Stimulated activated CD4-positive, alpha-beta T cell treated with anti-CD3 and anti-CD28 coated beads, Interleukin-2, amount 100 ng/mL, for 24 hours (primary cell): Measurements from ENCODE around the gene JOSD2.

ENCODE experiments used
- DNase-seq, 2 donors: peaks; one replicate each; pipeline ENCODE4 v3.0.0-alpha.2; 2020

JOSD2 gene, protein sequence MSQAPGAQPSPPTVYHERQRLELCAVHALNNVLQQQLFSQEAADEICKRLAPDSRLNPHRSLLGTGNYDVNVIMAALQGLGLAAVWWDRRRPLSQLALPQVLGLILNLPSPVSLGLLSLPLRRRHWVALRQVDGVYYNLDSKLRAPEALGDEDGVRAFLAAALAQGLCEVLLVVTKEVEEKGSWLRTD

DNA sequence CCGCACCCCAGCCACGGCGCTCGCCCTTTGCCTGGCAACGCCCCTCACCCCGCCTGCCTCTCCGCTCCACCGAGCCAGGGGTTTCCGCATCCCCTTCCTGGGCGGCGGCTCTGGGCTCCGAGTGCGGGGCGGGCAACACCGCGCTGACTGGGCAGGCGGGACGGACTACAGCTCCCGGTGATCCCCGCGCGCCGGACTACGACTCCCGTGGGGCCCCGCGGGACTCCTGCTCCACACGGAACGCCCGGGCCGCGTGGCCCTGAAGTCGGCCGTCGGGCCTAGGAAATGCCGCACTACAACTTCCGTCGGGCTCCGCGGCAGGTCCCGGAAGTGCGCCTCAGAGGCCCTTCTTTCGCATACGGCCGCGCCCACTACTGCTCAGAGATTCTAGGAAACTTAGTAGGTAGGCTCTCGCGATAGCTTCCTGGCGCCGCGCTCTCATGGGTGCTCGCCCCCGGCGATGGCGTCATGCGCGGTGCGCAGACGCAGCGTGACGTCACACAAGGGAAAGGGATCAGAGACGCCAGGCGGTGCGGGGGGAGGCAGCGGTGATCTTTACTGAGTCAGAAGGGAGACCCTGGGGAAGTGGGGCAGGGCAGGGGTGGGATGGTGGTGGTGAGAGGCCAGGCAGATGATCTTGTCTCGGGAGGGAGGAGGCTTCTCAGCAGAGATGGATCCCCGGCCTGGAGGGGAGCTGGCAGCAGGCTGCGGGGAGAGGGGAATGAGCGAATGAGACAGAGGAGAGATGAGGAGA, at the start of gene JOSD2:
JOSD2 (minus strand) TSS at position 123 of the 754 bp plus-strand sequence. CDS start 760 bp downstream, outside the sequence.
- peak; percentile 95 to 96 for DNase-seq

DNA sequence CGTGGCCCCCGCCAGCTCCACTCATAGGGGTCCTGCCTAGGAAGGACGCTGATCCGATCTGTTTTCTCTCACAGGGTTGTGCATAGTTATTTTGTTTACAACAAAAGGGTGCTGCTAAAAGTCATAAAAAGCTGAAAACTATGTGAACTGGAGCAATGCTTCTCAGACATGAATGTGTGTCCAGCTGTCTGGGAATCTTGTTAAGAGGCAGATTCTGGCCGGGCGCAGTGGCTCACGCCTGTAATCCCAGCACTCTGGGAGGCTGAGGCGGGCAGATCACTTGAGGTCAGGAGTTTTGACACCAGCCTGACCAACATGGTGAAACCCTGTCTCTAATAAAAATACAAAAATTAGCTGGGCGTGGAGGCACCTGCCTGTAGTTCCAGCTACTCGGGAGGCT, 48.6 kb upstream of the JOSD2 start:
- no peak for DNase-seq

DNA sequence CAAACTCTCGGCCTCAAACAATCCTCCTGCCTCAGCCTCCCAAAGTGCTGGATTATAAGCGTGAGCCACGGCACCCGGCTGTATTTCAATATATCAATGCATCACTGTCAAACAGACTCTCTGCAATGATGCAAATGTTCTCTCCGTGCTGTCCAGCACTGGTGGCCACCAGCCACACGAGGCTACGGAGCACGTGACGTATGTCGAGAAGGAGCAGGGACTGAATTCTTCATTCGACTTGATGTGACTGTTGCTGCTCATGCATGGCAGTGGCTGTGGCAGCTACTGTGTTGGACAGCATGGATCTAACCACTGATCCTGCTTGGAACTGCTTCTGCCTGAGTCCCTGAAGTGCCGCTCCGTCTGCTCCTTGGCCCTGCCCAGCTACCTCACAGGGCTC, 47.5 kb upstream of the JOSD2 start:
- DNase-seq = no peak

DNA sequence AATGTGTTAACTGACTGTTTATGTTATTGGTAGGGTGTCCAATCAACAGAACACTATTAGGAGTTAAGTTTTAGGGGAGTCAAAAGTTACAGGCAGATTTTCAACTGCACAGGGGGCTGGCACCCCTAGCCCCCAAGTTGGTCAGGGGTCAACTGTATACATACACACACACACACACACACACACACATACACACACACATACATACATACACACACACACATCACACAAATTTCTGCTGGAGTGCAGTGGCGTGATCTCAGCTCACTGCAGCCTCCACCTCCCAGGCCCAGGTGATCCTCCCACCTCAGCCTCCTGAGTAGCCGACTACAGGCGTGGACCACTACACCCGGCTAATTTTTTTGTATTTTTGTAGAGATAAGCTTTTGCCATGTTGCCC, 47.0 kb upstream of the JOSD2 start:
- no peak for DNase-seq

DNA sequence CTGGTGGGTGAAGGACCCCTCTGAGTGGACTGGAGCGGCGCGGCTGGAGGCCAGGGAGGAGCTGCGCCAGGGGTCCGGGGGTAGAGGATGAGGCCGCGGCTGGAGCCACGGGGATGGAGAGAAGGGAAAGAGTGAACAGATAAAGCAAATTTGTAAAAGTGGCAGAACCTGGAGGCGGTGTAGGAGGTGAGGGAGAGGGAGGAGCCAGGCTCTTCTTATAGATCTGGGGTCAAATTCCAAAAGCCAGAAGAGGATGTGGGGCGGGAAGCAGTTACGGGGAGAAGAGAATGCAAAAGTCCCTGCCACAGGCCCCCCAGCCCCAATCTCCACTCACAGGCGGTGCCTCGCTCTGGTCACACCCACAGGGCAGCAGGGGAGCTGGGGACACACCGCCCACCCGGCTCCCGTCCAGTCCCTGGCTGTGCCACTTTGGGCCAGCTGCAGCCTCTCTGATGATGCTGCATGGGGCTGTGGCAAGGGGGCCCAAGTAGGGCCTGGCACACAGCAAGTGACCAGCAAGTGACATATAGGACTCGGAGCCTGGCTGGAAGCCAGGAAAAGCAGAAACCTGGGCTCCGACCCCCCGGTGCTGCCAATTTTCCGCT, 46.1 kb upstream of the JOSD2 start:
- no peak for DNase-seq

DNA sequence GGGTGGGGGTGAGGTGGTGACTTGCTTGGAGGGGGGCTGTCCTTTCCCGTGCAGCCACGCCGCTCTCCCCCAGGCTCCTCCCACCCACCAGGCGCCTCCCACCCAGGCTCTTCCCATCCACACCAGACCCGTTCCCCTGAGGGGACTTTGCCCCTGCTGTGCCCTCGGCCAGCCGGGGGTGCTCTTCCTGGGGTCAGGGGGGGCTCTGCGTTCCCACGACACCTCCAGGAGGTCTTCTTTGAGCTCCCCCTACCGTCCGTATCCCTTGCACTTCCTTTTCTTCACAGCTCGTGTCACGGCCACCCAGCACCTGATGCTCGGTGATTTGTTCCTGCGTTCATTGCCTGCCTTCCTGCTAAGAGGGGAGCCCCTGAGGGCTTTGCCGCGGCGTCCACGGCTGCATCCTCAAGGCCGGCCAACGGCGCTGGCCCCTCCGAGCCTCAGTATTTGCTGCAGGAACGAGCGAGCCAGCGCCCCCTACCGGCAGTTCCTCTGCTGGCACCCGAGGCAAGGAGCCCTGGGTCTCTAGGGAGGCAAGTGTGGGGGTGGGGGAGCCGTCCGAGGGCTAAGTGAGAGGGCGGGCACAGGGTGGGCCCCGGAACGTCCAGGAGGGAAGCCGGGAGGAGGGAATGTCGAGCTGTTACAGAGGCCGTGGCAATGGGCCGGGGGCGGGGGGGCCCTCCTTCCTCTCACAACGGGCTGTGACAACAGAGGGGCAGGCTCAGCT, 45.5 kb upstream of the JOSD2 start:
- DNase-seq = peak; percentile 83 to 90

DNA sequence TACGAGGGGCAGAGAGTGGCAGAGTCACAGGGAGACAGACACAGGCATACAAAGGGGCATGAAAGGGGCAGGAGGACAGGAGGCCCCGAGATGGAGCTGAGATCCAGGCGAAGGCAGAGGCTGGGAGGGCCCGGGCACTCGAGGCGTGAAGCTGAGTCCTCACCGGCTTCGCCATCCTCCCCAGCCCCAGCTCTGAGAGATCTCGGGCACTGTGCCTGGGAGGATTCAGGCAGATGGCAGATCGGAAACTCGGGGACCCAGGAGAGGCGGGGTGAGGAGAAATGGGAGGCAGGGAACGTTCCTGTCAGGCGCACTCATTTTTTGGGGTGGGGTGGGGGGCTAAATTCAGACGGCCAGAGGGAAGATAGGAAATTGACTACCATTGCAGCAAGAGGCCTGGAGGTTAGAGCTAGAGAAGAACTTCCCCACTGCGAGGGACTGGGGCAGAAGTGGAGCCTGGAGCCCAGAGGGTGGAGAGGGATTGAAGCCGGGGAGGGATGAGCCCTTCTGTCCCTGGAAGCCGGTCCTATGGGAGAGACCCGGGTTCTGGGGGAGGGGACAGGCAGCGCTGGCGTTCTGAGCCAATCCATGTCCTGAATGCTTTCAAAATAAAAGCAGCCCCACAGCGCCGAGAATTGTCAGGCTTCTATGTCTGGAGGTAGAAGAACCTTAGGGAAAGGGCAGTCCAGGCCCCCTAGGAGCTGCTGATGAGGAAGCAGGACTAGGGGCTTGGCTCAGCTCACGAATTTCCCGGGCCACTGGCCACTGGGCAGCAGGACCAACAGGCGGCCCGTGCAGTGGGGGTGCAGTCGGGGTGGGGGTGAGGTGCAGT, 44.7 kb upstream of the JOSD2 start:
- no peak for DNase-seq

DNA sequence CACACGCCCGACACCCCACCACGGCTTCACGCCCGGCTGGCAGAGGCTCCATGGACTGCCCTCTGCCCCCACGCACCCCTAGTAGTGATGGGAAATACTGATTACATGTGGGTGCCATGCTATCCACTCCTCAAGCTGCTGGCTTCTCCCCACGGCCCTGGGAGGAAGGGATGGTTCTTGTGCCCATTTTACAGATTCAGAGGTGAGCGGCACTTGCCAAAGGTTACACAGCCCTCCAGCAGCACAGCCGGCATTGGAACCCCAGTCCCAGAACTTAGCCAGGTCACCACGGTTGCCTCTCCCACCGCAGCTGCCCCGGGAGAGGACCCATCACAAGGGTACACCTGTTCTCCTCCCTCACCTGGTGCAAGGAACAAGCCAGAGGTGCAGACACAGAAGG, 44.0 kb upstream of the JOSD2 start:
- DNase-seq = no peak

DNA sequence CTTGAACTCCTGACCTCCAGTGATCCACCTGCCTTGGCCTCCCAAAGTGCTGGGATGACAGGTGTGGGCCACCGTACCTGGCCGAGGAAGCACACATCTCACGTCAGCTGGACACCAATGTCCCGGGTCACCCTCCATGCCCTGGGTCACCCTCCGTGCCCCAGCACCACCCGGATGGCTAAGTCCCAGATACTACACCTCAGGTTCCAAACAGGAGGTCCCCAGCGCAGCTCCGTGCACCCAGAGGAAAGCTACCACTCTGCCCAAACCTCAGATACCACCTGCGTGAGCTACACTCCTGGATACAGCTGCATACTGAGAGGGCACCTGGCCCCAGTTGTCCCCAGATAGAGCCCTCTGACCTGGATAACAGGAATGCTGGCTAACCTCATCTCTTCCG, 43.2 kb upstream of the JOSD2 start:
- no peak for DNase-seq

DNA sequence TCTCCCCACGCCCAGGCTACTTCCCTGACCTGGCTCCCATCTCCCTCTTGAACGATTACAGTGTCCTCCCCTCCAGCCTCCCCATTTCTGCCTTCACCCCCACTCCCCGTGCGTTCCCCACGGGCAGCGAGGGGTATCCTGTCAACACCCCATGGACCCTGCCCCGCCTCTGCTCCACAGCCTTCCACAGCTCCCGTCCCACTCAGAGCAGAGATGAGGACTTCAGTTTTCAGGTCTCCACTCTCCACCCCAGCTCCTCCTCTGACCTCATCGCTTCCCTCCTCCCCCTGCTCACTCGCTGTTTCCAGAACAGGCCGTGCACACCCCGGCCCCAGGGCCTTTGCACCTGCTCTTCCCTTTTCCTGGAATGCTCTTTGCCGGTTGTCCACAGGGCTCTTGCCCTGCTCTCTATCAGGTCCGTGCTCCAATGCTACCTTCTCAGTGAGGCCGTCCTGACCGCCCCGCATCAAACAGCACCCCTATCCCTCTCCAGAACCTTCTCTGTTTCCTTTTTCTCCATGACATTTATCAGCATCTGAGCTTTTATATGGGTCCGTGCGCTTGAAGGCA, 42.2 kb upstream of the JOSD2 start:
- no peak for DNase-seq

DNA sequence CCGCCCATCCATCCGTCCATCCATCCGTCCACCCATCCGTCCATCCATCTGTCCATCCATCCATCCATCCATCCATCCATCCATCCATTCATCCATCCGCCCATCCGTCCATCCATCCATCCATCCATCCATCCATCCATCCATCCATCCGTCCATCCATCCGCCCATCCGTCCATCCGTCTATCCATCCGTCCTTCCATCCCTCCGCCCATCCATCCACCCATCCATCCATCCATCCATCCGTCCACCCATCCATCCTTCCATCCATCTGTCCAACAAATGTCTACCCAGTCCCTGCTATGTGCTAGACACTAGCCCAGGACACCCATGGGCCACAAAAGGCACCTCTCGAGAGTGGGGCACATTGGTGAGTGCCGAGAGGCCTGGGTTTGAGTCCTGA, 41.5 kb upstream of the JOSD2 start:
- DNase-seq = no peak

DNA sequence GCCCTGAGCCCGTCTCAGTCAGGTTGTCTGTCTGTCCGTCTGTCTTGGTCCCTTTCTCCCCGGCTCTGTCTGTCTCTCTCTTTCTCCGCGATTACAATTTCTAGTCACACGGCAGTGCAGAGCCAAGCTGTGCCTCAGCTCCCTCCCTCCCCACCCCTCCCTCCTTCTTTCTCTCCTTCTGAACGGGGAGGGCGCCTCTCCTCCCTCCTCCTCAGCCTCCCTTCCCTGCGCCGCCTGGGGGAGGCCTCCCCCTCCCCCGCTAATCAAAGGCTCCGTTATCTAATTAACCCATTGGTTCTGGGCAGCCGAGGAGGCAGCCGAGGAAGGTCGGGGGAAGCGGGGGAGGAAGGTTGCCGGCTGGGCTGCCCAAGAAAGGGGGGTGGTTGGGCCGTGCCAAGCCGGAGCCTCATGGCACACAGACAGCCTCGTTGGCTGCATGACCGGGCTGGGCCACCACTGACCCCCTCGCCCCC, 40.8 kb upstream of the JOSD2 start:
- no peak for DNase-seq

DNA sequence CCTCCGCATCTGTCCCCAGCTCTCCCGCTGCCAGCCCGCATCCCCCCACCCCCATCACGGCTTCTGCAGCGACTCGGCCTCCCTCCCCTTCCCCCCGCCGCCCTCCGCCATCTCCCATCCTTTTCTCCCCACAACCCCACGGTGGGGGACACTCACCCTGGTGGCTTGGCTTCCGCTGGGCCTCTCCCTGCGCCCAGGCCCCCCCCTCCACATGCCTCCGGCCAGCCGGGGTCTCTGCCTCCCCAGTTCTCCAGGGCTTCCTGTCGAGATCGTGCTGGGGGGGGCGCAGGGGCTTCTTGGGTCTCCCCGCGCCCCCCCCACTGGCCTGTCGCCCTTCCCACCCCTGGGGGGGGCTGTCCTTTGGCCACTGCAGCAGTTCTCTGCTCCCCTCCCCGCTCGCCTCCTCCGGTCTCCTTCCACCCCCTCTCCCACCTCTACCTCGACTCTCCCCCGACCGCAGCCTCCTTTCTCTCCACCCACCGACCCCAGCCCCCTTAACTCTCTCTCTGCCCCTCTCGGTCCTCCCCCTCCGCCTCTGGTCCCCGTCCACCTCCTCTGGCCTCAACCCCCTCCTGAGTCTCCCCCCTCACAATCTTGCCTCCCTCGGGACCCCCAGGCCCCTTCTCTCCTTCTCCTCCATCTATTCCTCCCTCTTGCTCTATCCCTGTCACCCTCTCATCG, 40.2 kb upstream of the JOSD2 start:
- DNase-seq = no peak

DNA sequence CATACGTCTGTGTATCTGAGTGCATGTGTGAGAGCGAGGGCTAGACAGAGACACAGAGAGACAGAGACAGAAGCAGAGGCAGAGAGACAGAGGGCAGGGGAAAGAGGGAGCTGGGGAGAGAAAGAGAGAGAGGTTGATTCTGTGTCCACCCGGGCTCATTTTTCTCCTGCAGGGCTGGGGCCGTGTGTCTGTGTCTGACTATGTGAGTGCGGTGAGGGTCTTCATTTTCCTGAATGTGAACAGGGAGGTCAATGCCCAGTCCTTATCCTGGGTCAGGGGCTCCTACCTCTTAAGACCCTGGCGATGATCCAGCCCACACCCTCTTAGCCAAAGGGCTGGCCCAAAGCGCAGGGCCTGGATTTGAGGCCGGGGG, 39.6 kb upstream of the JOSD2 start:
- no peak for DNase-seq

DNA sequence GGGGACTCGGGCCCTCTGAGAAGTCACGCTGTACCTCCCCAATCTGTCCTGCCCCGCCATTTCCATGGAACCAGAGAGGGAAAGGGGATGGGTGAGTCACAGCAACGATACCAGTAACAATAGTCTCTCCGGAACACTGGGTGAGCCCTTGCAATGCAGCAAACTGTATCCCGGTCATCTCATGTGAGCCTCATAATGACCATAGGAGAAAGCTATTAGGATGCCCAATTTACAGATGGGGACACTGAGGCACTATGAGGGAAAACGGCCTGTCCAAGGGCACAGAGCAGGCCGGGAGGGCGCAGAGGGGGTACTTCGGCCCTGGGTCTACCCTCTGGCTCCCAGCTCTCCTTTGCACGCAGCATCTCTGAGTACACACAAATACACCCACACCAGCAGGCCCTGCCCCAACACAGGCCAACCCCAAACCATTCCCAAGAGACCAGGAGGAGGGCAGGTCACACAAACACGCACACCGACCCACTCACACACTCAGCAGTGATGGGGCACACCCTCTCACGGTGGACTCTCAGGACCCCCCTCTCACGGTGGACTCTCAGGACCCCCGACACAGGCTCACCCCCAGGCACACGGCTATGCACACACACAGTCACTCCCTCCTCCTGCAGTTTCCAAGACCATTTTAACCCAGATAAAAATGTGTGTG, 39.1 kb upstream of the JOSD2 start:
- no peak for DNase-seq

DNA sequence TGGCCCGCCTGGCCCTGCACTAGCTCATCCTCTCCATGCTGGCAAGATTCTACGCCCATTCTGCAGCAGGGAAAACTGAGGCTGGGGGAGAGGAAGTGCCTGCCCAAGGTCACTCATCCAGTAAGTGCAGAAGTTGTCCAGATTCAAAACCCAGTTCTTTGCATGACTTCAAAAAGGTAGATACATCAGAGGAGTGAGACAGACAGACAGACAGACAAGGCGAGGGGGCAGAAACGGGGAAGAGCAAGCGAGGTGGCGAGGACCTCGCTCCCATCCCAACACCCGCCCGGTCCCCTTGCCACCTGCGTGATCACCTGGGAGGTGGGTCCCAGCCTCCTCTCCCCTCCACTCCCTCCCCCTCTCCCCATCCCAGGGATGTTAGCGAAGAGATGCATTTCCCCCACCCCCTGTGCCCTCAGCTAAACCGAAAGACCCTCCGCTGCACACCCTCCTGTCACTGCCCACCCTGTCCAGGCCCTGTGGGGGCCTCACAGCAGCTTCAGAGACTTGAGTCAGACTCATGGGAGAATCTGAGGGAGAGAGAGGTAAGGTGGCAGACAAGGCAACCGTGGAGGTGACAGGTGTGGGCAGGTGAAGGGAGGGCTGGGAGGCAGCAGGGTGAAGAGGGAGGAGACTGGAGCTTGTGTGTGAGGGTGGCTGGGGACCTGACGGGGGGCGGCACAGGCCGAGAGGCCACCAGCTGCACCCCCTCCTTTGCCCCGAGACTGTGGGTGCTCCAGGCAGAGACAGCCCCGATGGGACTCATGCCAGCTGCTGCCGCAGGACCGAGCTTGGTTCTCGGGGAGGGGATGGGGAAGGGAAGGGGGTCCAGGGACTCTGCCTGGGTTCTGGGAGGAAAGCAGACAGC, 38.3 kb upstream of the JOSD2 start:
- DNase-seq = no peak

DNA sequence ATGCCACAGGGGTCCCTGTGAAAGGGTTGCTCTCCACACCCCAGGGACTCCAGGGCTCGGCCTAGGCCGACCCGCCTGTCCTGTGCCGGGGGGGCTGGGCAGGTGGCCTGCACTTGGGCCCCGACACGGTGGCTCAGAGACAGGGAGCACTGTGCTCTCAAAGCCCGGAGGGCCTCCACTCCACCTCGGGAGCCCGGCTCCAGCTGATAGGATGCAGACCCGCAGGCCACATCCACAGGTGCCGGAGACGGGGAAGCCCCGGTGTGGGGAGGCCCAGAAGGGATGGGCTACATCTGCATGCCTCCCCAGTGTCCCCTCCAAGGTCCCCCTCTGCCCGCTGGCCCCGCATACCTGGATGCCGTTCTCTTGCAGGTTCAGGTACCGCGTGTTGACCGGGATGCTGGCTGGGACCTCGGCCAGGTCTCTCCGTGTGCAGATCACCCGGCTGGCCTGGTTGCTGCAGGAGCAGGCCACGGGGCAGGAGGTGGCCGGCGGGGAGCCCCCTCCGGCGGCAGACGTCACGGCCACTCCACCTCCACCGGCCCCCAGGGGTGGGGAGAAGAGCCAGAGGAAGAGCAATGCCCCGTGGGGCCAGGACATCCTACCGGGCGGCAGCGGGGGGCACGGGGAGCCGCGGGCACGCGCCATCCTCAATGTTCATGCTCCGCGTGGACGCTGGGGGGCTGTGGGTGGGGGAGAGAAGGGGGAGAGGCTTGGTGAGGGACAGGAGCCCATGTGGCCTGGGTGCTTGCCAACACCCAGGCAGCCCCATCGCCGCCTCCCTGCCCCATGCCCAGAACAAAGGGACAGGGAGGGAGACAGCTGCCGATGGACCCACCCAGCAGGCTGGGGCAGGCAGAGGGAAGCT, 37.4 kb upstream of the JOSD2 start:
- no peak for DNase-seq

DNA sequence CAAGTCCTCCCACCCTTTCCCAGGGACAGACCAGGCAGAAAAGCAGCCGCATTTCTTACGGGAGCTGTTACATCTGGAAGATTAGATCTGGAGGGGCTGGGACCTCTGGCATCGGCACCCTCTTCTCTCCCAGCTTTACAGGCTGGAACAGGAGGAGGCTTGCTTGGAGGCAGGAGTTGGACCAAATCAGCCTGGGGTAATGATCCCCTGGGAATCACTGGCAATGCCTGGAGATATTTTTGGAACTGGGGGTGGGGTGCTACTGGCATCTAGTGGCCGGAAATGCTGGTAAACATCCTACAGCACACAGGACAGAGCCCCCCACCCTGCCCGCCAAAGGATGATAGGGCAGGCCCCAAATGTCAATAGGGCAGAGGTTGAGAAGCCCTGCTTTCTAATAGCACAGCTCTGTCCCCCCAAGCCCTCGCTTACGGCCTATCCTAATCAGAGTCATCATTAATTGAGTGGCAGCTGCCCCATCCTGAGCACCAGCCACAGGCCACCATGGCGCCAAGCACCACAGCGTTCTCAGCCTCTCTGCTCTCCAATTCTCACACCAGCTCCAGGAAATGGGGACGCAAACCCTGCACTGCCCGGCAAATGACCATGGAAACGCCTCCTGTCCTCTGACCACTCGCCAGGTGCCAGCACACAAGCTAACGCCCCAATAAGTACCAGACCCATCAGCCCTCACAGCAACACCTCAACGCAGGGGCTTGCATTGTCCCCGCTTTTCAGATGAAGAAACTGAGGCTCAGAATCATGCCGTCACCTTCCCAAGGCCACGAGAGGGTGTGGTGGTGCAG, 36.6 kb upstream of the JOSD2 start:
- no peak for DNase-seq
